ENCODE data around the gene ATP6V0C.
"Not testable (repeated sequence)": the region's sequence is repeated elsewhere in the genome, so short reads cannot be mapped to it uniquely, and the experiment has no call there.

Gene ATP6V0C

GRCh38 chr16:2550283-2550878 is 36.6 kb downstream of the ATP6V0C start:
- DNase-seq (ENCODE audit: low spot score) = not testable (repeated sequence)

GRCh38 chr16:2551420-2551889 is 37.7 kb downstream of the ATP6V0C start:
- DNase-seq (ENCODE audit: low spot score) = not testable (repeated sequence)

GRCh38 chr16:2554709-2555425 is 41.1 kb downstream of the ATP6V0C start:
- DNase-seq (ENCODE audit: low spot score) = not testable (repeated sequence)

GRCh38 chr16:2557150-2557549 is 43.4 kb downstream of the ATP6V0C start:
- not testable (repeated sequence) for DNase-seq (ENCODE audit: low spot score)

- DNase-seq (ENCODE audit: low spot score) = not testable (repeated sequence)
Observed at GRCh38 chr16:2560131-2560797, 46.5 kb downstream of the ATP6V0C start.

GRCh38 chr16:2560798-2561133 is 47.0 kb downstream of the ATP6V0C start:
- not testable (repeated sequence) for DNase-seq (ENCODE audit: low spot score)

GRCh38 chr16:2567506-2567905 is 53.8 kb downstream of the ATP6V0C start:
- not testable (repeated sequence) for DNase-seq (ENCODE audit: low spot score)

- not testable (repeated sequence) for DNase-seq (ENCODE audit: low spot score)
Observed at GRCh38 chr16:2568573-2568972, 54.8 kb downstream of the ATP6V0C start.
